Stomach (tissue), 9 donors: ENCODE results near the gene ZNF747. TPM values are rescaled to one million over a fixed set of nuclear protein-coding genes. Genes with fewer than 3 reads are reported as not detected.

Source experiments
- DNase-seq, 2 donors: peaks; one replicate each; pipeline versions ENCODE4 v3.0.0 to v3.0.0-alpha.2; 2013 to 2019
- H3K27ac ChIP-seq, 5 donors: fragments of 200-600 bp in 4 of 5; sonication (generic) in 4 of 5; one replicate each; pipeline ENCODE4 v1.5.1; 2013 to 2019; ENCODE audit warnings: mild to moderate bottlenecking in 1 of 5, moderate library complexity in 1 of 5
- H3K27me3 ChIP-seq, 3 donors: fragments of 200-600 bp; sonication (generic); one replicate each; pipeline ENCODE4 v1.5.1; 2017 to 2019; ENCODE audit warnings: mixed run types in 1 of 3
- H3K36me3 ChIP-seq, 4 donors: fragments of 200-600 bp; sonication (generic); 1 replicate in 3 of 4; 2 replicates in 1 of 4; pipeline ENCODE4 v1.5.1; 2016 to 2019
- H3K4me1 ChIP-seq, 4 donors: fragments of 200-600 bp; sonication (generic); one replicate each; pipeline ENCODE4 v1.5.1; 2016 to 2019
- H3K4me3 ChIP-seq, 4 donors: fragments of 200-600 bp; sonication (generic) in 3 of 4; one replicate each; pipeline ENCODE4 v1.5.1; 2016 to 2019; ENCODE audit warnings: mild to moderate bottlenecking in 1 of 4
- H3K9me3 ChIP-seq, 4 donors: fragments of 200-600 bp; sonication (generic); one replicate each; pipeline ENCODE4 v1.5.1; 2016 to 2019
- CTCF ChIP-seq, 7 experiments: fragments of 450-650 bp in 4 of 7; fragments of 200-600 bp in 3 of 7; sonication (generic) in 3 of 7; IDR thresholded peaks; one replicate each; pipeline ENCODE4 v1.5.1; 2016 to 2019; ENCODE audit warnings: antibody characterized with exemption in 7 of 7, control low read depth in 2 of 7, mild to moderate bottlenecking in 1 of 7
- EP300 ChIP-seq: sonication (generic); formaldehyde crosslinking; IDR thresholded peaks from one replicate; pipeline ENCODE4 v1.6.1; 2017; ENCODE audit warnings: antibody characterized with exemption
- POLR2A ChIP-seq, 4 donors: fragments of 450-650 bp; IDR thresholded peaks; one replicate each; pipeline ENCODE4 v1.6.1; 2016; ENCODE audit warnings: antibody characterized with exemption in 4 of 4, control low read depth in 2 of 4, mild to moderate bottlenecking in 1 of 4, moderate library complexity in 1 of 4
- POLR2AphosphoS5 ChIP-seq, 3 donors: sonication (generic); formaldehyde crosslinking; IDR thresholded peaks; one replicate each; pipeline ENCODE4 v1.6.1; 2016; ENCODE audit warnings: antibody characterized with exemption in 3 of 3
- WGBS, 5 donors: extraction: QIAGEN DNeasy Blood & Tissue Kit in 3 of 5; methylation state at CpG; one replicate each; pipeline versions ENCODE4 v1.1.5 to v1.1.7; 2013 to 2018; 5-methylcytosine and 5-hydroxymethylcytosine counted together
- intact Hi-C: fragments of 100-400 bp; cut with DNase I; formaldehyde crosslinking; loops from one replicate; pipeline ENCODE4 v1.15.1; 2023; ENCODE audit warnings: low total_unique reads
- polyA plus RNA-seq, 3 donors: library from polyadenylated mRNA; stranded (reverse); fragments of 200-250 nt; gene quantifications; one replicate each; pipeline ENCODE4 v1.2.3, GENCODE V29; 2013
- total RNA-seq, 5 donors: library from RNA; depleted of rRNA; stranded (reverse); fragments of >200 nt; gene quantifications; one replicate each; pipeline versions ENCODE4 v1.1.0 to v1.2.3, GENCODE V29; 2014 to 2016
- donor health status: healthy with polysubstance abuse.
- donor health status: Bipolar disorder and iron deficiency.
- donor health status: healthy.

Gene ZNF747
- total and polyA plus RNA-seq, 8 donors, result 6.2 to 18.7 (median 10.8) TPM

GRCh38 chr16:30554557-30555314 is 20.1 kb upstream of the ZNF747 start:
- peak overlapping the region in 1 of 4 donors; percentile 84 for H3K4me3 ChIP-seq
- 78 to 91% (median 82%) methylated on average over 4 to 18 of the region's 18 CpGs for WGBS, 5 donors
- no peaks in the 10 kb centered on the region for H3K9me3 ChIP-seq
- peak overlapping the region in 1 of 5 donors; percentile 2 for H3K27ac ChIP-seq
- TF ChIP-seq POLR2A (IDR thresholded peaks at IDR 0.05) (no peak), POLR2AphosphoS5 (IDR thresholded peaks at IDR 0.05) (no peak), EP300 (no peak), CTCF (IDR thresholded peaks at IDR 0.05) (no peak)
- no peaks in the 10 kb centered on the region for H3K27me3 ChIP-seq
- H3K36me3 ChIP-seq, result peaks cover 13 to 40% (median 37%) of the 10 kb centered on the region in 4 donors
- intact Hi-C loops, result no loop called here
- no peak for DNase-seq
- H3K4me1 ChIP-seq, result peaks cover 0 to 83% (median 62%) of the 10 kb centered on the region in 4 donors

GRCh38 chr16:30553393-30553899 is 18.8 kb upstream of the ZNF747 start:
- Histone ChIP-seq H3K9me3 (no peaks in the 10 kb centered on the region), H3K27me3 (no peaks in the 10 kb centered on the region), H3K4me1 (peaks cover 1 to 83% (median 65%) of the 10 kb centered on the region in 4 donors), H3K27ac (peak overlapping the region in 4 of 5 donors; percentile 10 to 43 (median 28)), H3K36me3 (peaks cover 13 to 40% (median 37%) of the 10 kb centered on the region in 4 donors), H3K4me3 (no peak overlapping the region)
- 83 to 97% (median 87%) methylated on average over 2 of the region's 2 CpGs for WGBS, 5 donors
- DNase-seq, result no peak
- intact Hi-C loops, result no loop called here
- TF ChIP-seq POLR2AphosphoS5 (IDR thresholded peaks at IDR 0.05) (no peak), POLR2A (IDR thresholded peaks at IDR 0.05) (no peak), CTCF (IDR thresholded peaks at IDR 0.05) (no peak), EP300 (no peak)

- Histone ChIP-seq H3K9me3 (no peaks in the 10 kb centered on the region), H3K27me3 (no peaks in the 10 kb centered on the region), H3K4me1 (peaks cover 5 to 83% (median 66%) of the 10 kb centered on the region in 4 donors), H3K27ac (peak overlapping the region in 4 of 5 donors; percentile 10 to 48 (median 42)), H3K4me3 (no peak overlapping the region), H3K36me3 (peaks cover 13 to 40% (median 37%) of the 10 kb centered on the region in 4 donors)
- intact Hi-C loops, result no loop called here
- no peak for DNase-seq
- no peak for TF ChIP-seq POLR2A (IDR thresholded peaks at IDR 0.05)
- no peak for TF ChIP-seq EP300
- 79 to 90% (median 83%) methylated on average over 4 of the region's 4 CpGs for WGBS, 5 donors
These were observed 18.3 kb upstream of the ZNF747 start for GRCh38 chr16:30552956-30553355.

GRCh38 chr16:30551781-30552180 is 17.1 kb upstream of the ZNF747 start:
- TF ChIP-seq CTCF (IDR thresholded peaks at IDR 0.05) (no peak), POLR2A (IDR thresholded peaks at IDR 0.05) (no peak), EP300 (no peak), POLR2AphosphoS5 (IDR thresholded peaks at IDR 0.05) (no peak)
- WGBS, 5 donors, result 24 to 48% (median 36%) methylated on average over 3 of the region's 3 CpGs

More at GRCh38 chr16:30551781-30552180, 17.1 kb upstream of the ZNF747 start:
- Histone ChIP-seq H3K4me1 (peaks cover 5 to 73% (median 58%) of the 10 kb centered on the region in 4 donors), H3K36me3 (peaks cover 13 to 40% (median 37%) of the 10 kb centered on the region in 4 donors), H3K9me3 (no peaks in the 10 kb centered on the region), H3K27ac (peak overlapping the region in 3 of 5 donors; percentile 42 to 48 (median 42)), H3K27me3 (no peaks in the 10 kb centered on the region), H3K4me3 (no peak overlapping the region)
- no peak for DNase-seq
- intact Hi-C loops, result no loop called here
